Esophagus muscularis mucosa (tissue), 4 donors: Measurements from ENCODE around the gene CCR6. TPM values are rescaled to one million over a fixed set of nuclear protein-coding genes. Genes with fewer than 3 reads are reported as not detected.
"Not testable (repeated sequence)": the region's sequence is repeated elsewhere in the genome, so short reads cannot be mapped to it uniquely, and the experiment has no call there.

Experiments used
- DNase-seq: peaks from one replicate; pipeline ENCODE4 v3.0.0-alpha.2; 2017; ENCODE audit errors: extremely low spot score
- H3K27ac ChIP-seq, 4 donors: fragments of 200-600 bp; sonication (generic); replicated peaks in 1 of 4; 1 replicate in 3 of 4; 2 replicates in 1 of 4; pipeline ENCODE4 v1.5.1; 2016 to 2019; ENCODE audit warnings: mild to moderate bottlenecking in 1 of 4
- H3K27me3 ChIP-seq, 4 donors: fragments of 200-600 bp; sonication (generic); one replicate each; pipeline versions ENCODE4 v1.5.1 to v1.6.0; 2016 to 2019
- H3K36me3 ChIP-seq, 4 donors: fragments of 200-600 bp; sonication (generic); one replicate each; pipeline ENCODE4 v1.5.1; 2016 to 2019
- H3K4me1 ChIP-seq, 4 donors: fragments of 200-600 bp; sonication (generic); one replicate each; pipeline ENCODE4 v1.5.1; 2016 to 2019
- H3K4me3 ChIP-seq, 4 donors: fragments of 200-600 bp; sonication (generic); 1 replicate in 2 of 4; 2 replicates in 2 of 4; pipeline ENCODE4 v1.5.1; 2016 to 2019; ENCODE audit warnings: mild to moderate bottlenecking in 4 of 4, moderate library complexity in 1 of 4
- H3K9me3 ChIP-seq, 4 donors: fragments of 200-600 bp; sonication (generic); 1 replicate in 3 of 4; 2 replicates in 1 of 4; pipeline ENCODE4 v1.5.1; 2016 to 2019
- CTCF ChIP-seq, 3 experiments: fragments of 200-600 bp in 2 of 3; fragments of 450-650 bp in 1 of 3; sonication (generic) in 2 of 3; IDR thresholded peaks; one replicate each; pipeline ENCODE4 v1.5.1; 2017 to 2019; ENCODE audit warnings: antibody characterized with exemption in 3 of 3, mild to moderate bottlenecking in 2 of 3, moderate library complexity in 1 of 3
- WGBS: methylation state at CpG from one replicate; pipeline ENCODE4 v1.1.5; 2018; 5-methylcytosine and 5-hydroxymethylcytosine counted together
- intact Hi-C: fragments of 100-400 bp; cut with DNase I; formaldehyde crosslinking; loops from one replicate; pipeline ENCODE4 v1.15.1; 2023
- total RNA-seq, 4 donors: library from RNA; depleted of rRNA; stranded (reverse); fragments of >200 nt; gene quantifications; one replicate each; pipeline versions ENCODE4 v1.1.0 to v1.2.1, GENCODE V29; 2016

Gene CCR6
- total RNA-seq, 4 donors from 2014 or later: not detected

- intact Hi-C loops, H3K4me1 ChIP-seq, H3K27ac ChIP-seq, H3K4me3 ChIP-seq, H3K9me3 ChIP-seq, DNase-seq, H3K36me3 ChIP-seq: not testable (repeated sequence)
- peaks cover 0 to 22% (median 0%) of the 10 kb centered on the region in 4 donors for H3K27me3 ChIP-seq
- 87% methylated on average over 11 of the region's 11 CpGs for WGBS
Observed at GRCh38 chr6:167171300-167171699, 48.4 kb downstream of the CCR6 start.

- peak; percentile 72 for DNase-seq
- WGBS: 91% methylated on average over 8 of the region's 13 CpGs
Observed at GRCh38 chr6:167172011-167172410, 49.1 kb downstream of the CCR6 start.

GRCh38 chr6:167177271-167177670 lies 54.4 kb downstream of the CCR6 start:
- DNase-seq, H3K4me1 ChIP-seq, H3K36me3 ChIP-seq, intact Hi-C loops, H3K9me3 ChIP-seq, H3K4me3 ChIP-seq, H3K27me3 ChIP-seq, H3K27ac ChIP-seq: not testable (repeated sequence)
- 88% methylated on average over 11 of the region's 14 CpGs for WGBS

More at GRCh38 chr6:167172011-167172410, 49.1 kb downstream of the CCR6 start:
- H3K36me3 ChIP-seq, intact Hi-C loops, H3K27ac ChIP-seq, H3K4me3 ChIP-seq, H3K9me3 ChIP-seq, H3K4me1 ChIP-seq: not testable (repeated sequence)
- H3K27me3 ChIP-seq: peaks cover 0 to 22% (median 0%) of the 10 kb centered on the region in 4 donors

GRCh38 chr6:167178896-167179655 lies 56.2 kb downstream of the CCR6 start:
- DNase-seq, H3K9me3 ChIP-seq, H3K4me1 ChIP-seq, H3K27ac ChIP-seq, intact Hi-C loops, H3K27me3 ChIP-seq, H3K4me3 ChIP-seq, H3K36me3 ChIP-seq: not testable (repeated sequence)
- 80% methylated on average over 1 of the region's 31 CpGs for WGBS

GRCh38 chr6:167180086-167180485 lies 57.2 kb downstream of the CCR6 start:
- H3K36me3 ChIP-seq, H3K4me1 ChIP-seq, H3K9me3 ChIP-seq, H3K27ac ChIP-seq, H3K27me3 ChIP-seq, DNase-seq, H3K4me3 ChIP-seq, intact Hi-C loops: not testable (repeated sequence)
- 68% methylated on average over 3 of the region's 8 CpGs for WGBS

- no CpG with 5 or more reads among the region's 6 CpGs for WGBS
- H3K4me3 ChIP-seq, H3K27me3 ChIP-seq, H3K9me3 ChIP-seq, H3K4me1 ChIP-seq, H3K36me3 ChIP-seq, H3K27ac ChIP-seq, intact Hi-C loops, DNase-seq: not testable (repeated sequence)
Observed at GRCh38 chr6:167181351-167181750, 58.5 kb downstream of the CCR6 start.

GRCh38 chr6:167182913-167183314 lies 60.0 kb downstream of the CCR6 start:
- DNase-seq, H3K27me3 ChIP-seq, H3K4me1 ChIP-seq, H3K4me3 ChIP-seq, H3K9me3 ChIP-seq, intact Hi-C loops, H3K27ac ChIP-seq, H3K36me3 ChIP-seq: not testable (repeated sequence)
- 12% methylated on average over 4 of the region's 8 CpGs for WGBS
- peak in 1 of 3 experiments; percentile 41 for TF ChIP-seq CTCF (IDR thresholded peaks at IDR 0.05)

- H3K4me3 ChIP-seq, H3K36me3 ChIP-seq, H3K27me3 ChIP-seq, intact Hi-C loops, H3K27ac ChIP-seq, H3K4me1 ChIP-seq, H3K9me3 ChIP-seq: not testable (repeated sequence)
- peak; percentile 57 for DNase-seq
- WGBS: 73% methylated on average over 3 of the region's 3 CpGs
Observed at GRCh38 chr6:167185101-167185500, 62.2 kb downstream of the CCR6 start.

- H3K4me1 ChIP-seq, H3K4me3 ChIP-seq, DNase-seq, H3K27me3 ChIP-seq, H3K27ac ChIP-seq, H3K36me3 ChIP-seq, intact Hi-C loops, H3K9me3 ChIP-seq: not testable (repeated sequence)
- 79% methylated on average over 8 of the region's 9 CpGs for WGBS
Observed at GRCh38 chr6:167187275-167187674, 64.4 kb downstream of the CCR6 start.

Other genes starting within 250 kb of the CCR6 start
- 10 to 100 TPM; 24.1 to 54.5 (median 30.4) TPM for gene RNASET2, start 166.5 kb upstream of the CCR6 start, total RNA-seq
- gene CEP43, start 123.7 kb upstream of the CCR6 start, total RNA-seq: 10 to 100 TPM in 1 of 4 donors, 1 to 10 TPM in 3; 6.6 to 18.0 (median 8.3) TPM
- not detected for gene GPR31, start 34.9 kb downstream of the CCR6 start, total RNA-seq
- not detected for gene UNC93A, start 168.2 kb downstream of the CCR6 start, total RNA-seq
- not detected for gene TTLL2, start 202.0 kb downstream of the CCR6 start, total RNA-seq